Measurements from ENCODE around the gene RGL4. TPM values are rescaled to one million over a fixed set of nuclear protein-coding genes. Genes with fewer than 3 reads are reported as not detected.
"Not testable (repeated sequence)": the region's sequence is repeated elsewhere in the genome, so short reads cannot be mapped to it uniquely, and the experiment has no call there.

RGL4 gene
- not detected in 2 replicates for polyA plus RNA-seq (2013)

DNA sequence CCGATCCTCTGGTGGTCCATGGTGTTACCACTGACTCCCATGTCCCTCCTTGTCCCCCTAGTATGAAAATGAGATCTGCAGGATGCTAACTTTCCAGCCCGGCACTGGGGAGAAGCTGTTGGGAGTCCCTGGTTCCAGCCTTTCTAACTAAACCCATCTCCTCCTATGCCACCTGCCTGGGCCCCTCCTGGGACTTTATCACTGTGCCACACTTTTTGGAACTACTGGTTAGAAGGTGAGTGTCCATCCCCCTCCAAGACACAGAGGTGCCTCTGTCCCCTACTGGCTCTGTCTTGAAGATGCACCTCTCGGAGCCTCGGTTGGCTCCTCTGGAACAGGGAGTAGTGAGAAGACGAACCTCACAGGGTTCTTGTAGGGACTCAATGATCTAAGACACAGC is at the start of gene RGL4:
Gene RGL4 (plus strand): TSS at position 301 of the 400 bp plus-strand sequence. CDS start 1,018 bp downstream, outside the sequence.
- Histone ChIP-seq H2BK5ac (ENCODE audit: low read depth, low read length, poor library complexity) (no peak within 1 kb of the TSS), H3K4ac (ENCODE audit: low read depth, low read length) (no peak within 1 kb of the TSS), H3K4me1 (ENCODE audit: control insufficient read depth in 1 of 2, insufficient read depth in 2 of 2, low read length in 2 of 2) (no peaks in the 10 kb centered on the region), H2AK5ac (ENCODE audit: low read length) (no peak within 1 kb of the TSS), H3K4me2 (ENCODE audit: low read length) (no peak within 1 kb of the TSS), H3K79me1 (ENCODE audit: low read length) (no peaks in the 10 kb centered on the region), H3K14ac (ENCODE audit: low read length) (no peak within 1 kb of the TSS), H4K91ac (ENCODE audit: low read depth, low read length) (no peak within 1 kb of the TSS), H4K12ac (ENCODE audit: low read depth, low read length) (no peak within 1 kb of the TSS), H3K23ac (ENCODE audit: low read length) (no peak within 1 kb of the TSS), H3K27ac (ENCODE audit: low read depth, low read length) (no peak within 1 kb of the TSS), H3K4me3 (ENCODE audit: low read depth, low read length) (no peak within 1 kb of the TSS), H3K9ac (ENCODE audit: low read length) (no peak within 1 kb of the TSS), H4K8ac (ENCODE audit: low read depth, low read length) (no peak within 1 kb of the TSS), H3K27me3 (ENCODE audit: insufficient read depth, low read length) (no peaks in the 10 kb centered on the region), H2BK12ac (ENCODE audit: low read length) (no peak within 1 kb of the TSS), H3K9me3 (ENCODE audit: insufficient read depth, low read depth, low read length) (peaks cover 3% of the 10 kb centered on the region), H3K79me2 (ENCODE audit: control insufficient read depth, insufficient read depth, low read length, poor library complexity) (no peaks in the 10 kb centered on the region), H2AFZ (ENCODE audit: insufficient read depth, low read length, poor library complexity) (no peak within 1 kb of the TSS), H3K18ac (ENCODE audit: low read length) (no peak within 1 kb of the TSS), H3K36me3 (ENCODE audit: control insufficient read depth in 1 of 2, insufficient read depth in 2 of 2, low read length in 2 of 2) (peaks cover 24 to 58% of the 10 kb centered on the region in 2 experiments), H2BK120ac (ENCODE audit: insufficient read depth, low read length, poor library complexity) (no peak within 1 kb of the TSS)
- DNase-seq: no peak
- no CpG with 5 or more reads among the region's 5 CpGs for WGBS (ENCODE audit: extremely low coverage, insufficient coverage, insufficient read length)

DNA sequence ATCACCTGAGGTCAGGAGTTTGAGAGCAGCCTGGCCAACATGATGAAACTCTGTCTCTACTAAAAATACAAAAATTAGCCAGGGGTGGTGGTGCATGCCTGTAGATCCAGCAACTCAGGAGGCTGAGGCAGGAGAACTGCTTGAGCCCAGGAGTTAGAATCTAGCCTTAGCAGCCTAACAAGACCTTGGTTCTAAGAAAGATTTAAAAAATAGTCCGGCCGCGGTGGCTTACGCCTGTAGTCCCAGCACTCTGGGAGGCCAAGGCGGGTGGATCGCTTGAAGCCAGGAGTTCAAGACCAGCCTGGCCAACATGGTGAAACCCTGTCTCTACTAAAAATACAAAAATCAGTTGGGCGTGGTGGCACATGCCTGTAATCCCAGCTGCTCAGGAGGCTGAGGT is 44.3 kb upstream of the RGL4 start:
- H3K9me3 ChIP-seq (ENCODE audit: insufficient read depth, low read depth, low read length); H4K12ac ChIP-seq (ENCODE audit: low read depth, low read length); H3K9ac ChIP-seq (ENCODE audit: low read length); H3K79me1 ChIP-seq (ENCODE audit: low read length); DNase-seq; H4K91ac ChIP-seq (ENCODE audit: low read depth, low read length); H2BK12ac ChIP-seq (ENCODE audit: low read length); H3K27me3 ChIP-seq (ENCODE audit: insufficient read depth, low read length); H3K4me2 ChIP-seq (ENCODE audit: low read length); H3K4me3 ChIP-seq (ENCODE audit: low read depth, low read length); H3K79me2 ChIP-seq (ENCODE audit: control insufficient read depth, insufficient read depth, low read length, poor library complexity); H3K14ac ChIP-seq (ENCODE audit: low read length); H2BK5ac ChIP-seq (ENCODE audit: low read depth, low read length, poor library complexity); H3K23ac ChIP-seq (ENCODE audit: low read length); H3K4me1 ChIP-seq (ENCODE audit: control insufficient read depth in 1 of 2, insufficient read depth in 2 of 2, low read length in 2 of 2); H3K36me3 ChIP-seq (ENCODE audit: control insufficient read depth in 1 of 2, insufficient read depth in 2 of 2, low read length in 2 of 2); H2AFZ ChIP-seq (ENCODE audit: insufficient read depth, low read length, poor library complexity); H3K18ac ChIP-seq (ENCODE audit: low read length); H3K27ac ChIP-seq (ENCODE audit: low read depth, low read length); H2AK5ac ChIP-seq (ENCODE audit: low read length); H4K8ac ChIP-seq (ENCODE audit: low read depth, low read length); H3K4ac ChIP-seq (ENCODE audit: low read depth, low read length); H2BK120ac ChIP-seq (ENCODE audit: insufficient read depth, low read length, poor library complexity): not testable (repeated sequence)
- WGBS (ENCODE audit: extremely low coverage, insufficient coverage, insufficient read length): no CpG with 5 or more reads among the region's 7 CpGs

DNA sequence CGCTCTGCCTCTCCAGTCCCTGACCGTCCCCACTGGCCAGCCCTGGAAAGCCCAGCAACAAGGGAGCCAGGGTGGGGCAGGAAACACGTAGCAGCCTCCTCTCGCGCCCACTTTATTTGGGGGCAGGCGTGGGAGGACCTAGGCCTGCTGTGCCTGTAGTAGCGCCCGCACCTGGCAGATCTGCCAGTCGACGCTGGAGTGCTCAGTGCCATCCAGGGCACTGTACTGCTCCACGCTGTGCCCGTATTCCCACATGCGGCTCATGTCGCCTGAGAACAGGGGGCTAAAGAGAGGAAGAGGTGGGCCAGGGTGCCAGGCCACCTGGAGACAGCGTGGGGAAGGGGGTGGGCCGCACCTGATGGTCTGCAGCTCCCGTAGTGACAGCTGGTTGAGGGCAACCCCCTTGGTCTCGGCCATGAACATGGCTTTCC is 41.7 kb upstream of the RGL4 start:
- no peak overlapping the region for H4K91ac ChIP-seq (ENCODE audit: low read depth, low read length)
- no peak overlapping the region for H3K27ac ChIP-seq (ENCODE audit: low read depth, low read length)
- H2BK12ac ChIP-seq (ENCODE audit: low read length): no peak overlapping the region
- WGBS (ENCODE audit: extremely low coverage, insufficient coverage, insufficient read length): no CpG with 5 or more reads among the region's 18 CpGs
- no peak overlapping the region for H3K4ac ChIP-seq (ENCODE audit: low read depth, low read length)
- H3K9me3 ChIP-seq (ENCODE audit: insufficient read depth, low read depth, low read length): peaks cover 3% of the 10 kb centered on the region
- H2BK5ac ChIP-seq (ENCODE audit: low read depth, low read length, poor library complexity): no peak overlapping the region
- H4K12ac ChIP-seq (ENCODE audit: low read depth, low read length): no peak overlapping the region
- H4K8ac ChIP-seq (ENCODE audit: low read depth, low read length): no peak overlapping the region
- no peak for DNase-seq
- no peak overlapping the region for H2BK120ac ChIP-seq (ENCODE audit: insufficient read depth, low read length, poor library complexity)
- H3K23ac ChIP-seq (ENCODE audit: low read length): no peak overlapping the region
- H3K27me3 ChIP-seq (ENCODE audit: insufficient read depth, low read length): no peaks in the 10 kb centered on the region
- no peaks in the 10 kb centered on the region for H3K79me1 ChIP-seq (ENCODE audit: low read length)
- H3K14ac ChIP-seq (ENCODE audit: low read length): no peak overlapping the region
- H3K79me2 ChIP-seq (ENCODE audit: control insufficient read depth, insufficient read depth, low read length, poor library complexity): no peaks in the 10 kb centered on the region
- H3K36me3 ChIP-seq (ENCODE audit: control insufficient read depth in 1 of 2, insufficient read depth in 2 of 2, low read length in 2 of 2): peaks cover 3 to 7% of the 10 kb centered on the region in 2 experiments
- no peak overlapping the region for H3K9ac ChIP-seq (ENCODE audit: low read length)
- no peak overlapping the region for H3K18ac ChIP-seq (ENCODE audit: low read length)
- no peaks in the 10 kb centered on the region for H3K4me1 ChIP-seq (ENCODE audit: control insufficient read depth in 1 of 2, insufficient read depth in 2 of 2, low read length in 2 of 2)
- H2AFZ ChIP-seq (ENCODE audit: insufficient read depth, low read length, poor library complexity): no peak overlapping the region
- no peak overlapping the region for H3K4me3 ChIP-seq (ENCODE audit: low read depth, low read length)
- H3K4me2 ChIP-seq (ENCODE audit: low read length): no peak overlapping the region
- H2AK5ac ChIP-seq (ENCODE audit: low read length): no peak overlapping the region

GRCh38 chr22:23651676-23652075 is 39.1 kb upstream of the RGL4 start:
- Histone ChIP-seq H4K12ac (ENCODE audit: low read depth, low read length) (no peak overlapping the region), H3K23ac (ENCODE audit: low read length) (no peak overlapping the region), H3K4me2 (ENCODE audit: low read length) (no peak overlapping the region), H3K27me3 (ENCODE audit: insufficient read depth, low read length) (no peaks in the 10 kb centered on the region), H3K18ac (ENCODE audit: low read length) (no peak overlapping the region), H3K9ac (ENCODE audit: low read length) (no peak overlapping the region), H3K27ac (ENCODE audit: low read depth, low read length) (no peak overlapping the region), H3K4me1 (ENCODE audit: control insufficient read depth in 1 of 2, insufficient read depth in 2 of 2, low read length in 2 of 2) (no peaks in the 10 kb centered on the region), H3K4ac (ENCODE audit: low read depth, low read length) (no peak overlapping the region), H4K91ac (ENCODE audit: low read depth, low read length) (no peak overlapping the region), H3K4me3 (ENCODE audit: low read depth, low read length) (no peak overlapping the region), H3K9me3 (ENCODE audit: insufficient read depth, low read depth, low read length) (peaks cover 3% of the 10 kb centered on the region), H2BK120ac (ENCODE audit: insufficient read depth, low read length, poor library complexity) (no peak overlapping the region), H2BK5ac (ENCODE audit: low read depth, low read length, poor library complexity) (no peak overlapping the region), H4K8ac (ENCODE audit: low read depth, low read length) (no peak overlapping the region), H3K36me3 (ENCODE audit: control insufficient read depth in 1 of 2, insufficient read depth in 2 of 2, low read length in 2 of 2) (peaks cover 3 to 7% of the 10 kb centered on the region in 2 experiments), H3K79me2 (ENCODE audit: control insufficient read depth, insufficient read depth, low read length, poor library complexity) (no peaks in the 10 kb centered on the region), H3K79me1 (ENCODE audit: low read length) (no peaks in the 10 kb centered on the region), H3K14ac (ENCODE audit: low read length) (no peak overlapping the region), H2AK5ac (ENCODE audit: low read length) (no peak overlapping the region), H2AFZ (ENCODE audit: insufficient read depth, low read length, poor library complexity) (no peak overlapping the region), H2BK12ac (ENCODE audit: low read length) (no peak overlapping the region)
- no CpG with 5 or more reads among the region's 6 CpGs for WGBS (ENCODE audit: extremely low coverage, insufficient coverage, insufficient read length)
- DNase-seq: no peak

Measured in trophoblast cell (in vitro differentiated cells and primary cell).